Fibroblast of villous mesenchyme (primary cell): ENCODE measurements around the gene RFX3. TPM values are rescaled to one million over a fixed set of nuclear protein-coding genes. Genes with fewer than 3 reads are reported as not detected.

Experiments
- DNase-seq: peaks from one replicate; pipeline ENCODE4 v3.0.0-alpha.2; 2010; ENCODE audit warnings: low read depth
- H3K4me3 ChIP-seq: 2 replicates; pipeline ENCODE4 v1.5.1; 2011; ENCODE audit warnings: low read depth, mild to moderate bottlenecking, low read length
- total RNA-seq: library from RNA; depleted of rRNA; stranded (reverse); fragments of >200 nt; gene quantifications from 2 replicates; pipeline ENCODE4 v1.2.3, GENCODE V29; 2012
- TF ChIP-seq, protein P1 (sequence below): IDR thresholded peaks from 2 replicates; pipeline ENCODE4 v1.5.1; 2012; ENCODE audit warnings: low read depth, mild to moderate bottlenecking, low read length; ENCODE audit not compliant: insufficient read depth

Gene RFX3
- total RNA-seq, 1 donor: 3.5 TPM

- H3K4me3 ChIP-seq: no peak overlapping the region
- TF ChIP-seq, protein P1, sequence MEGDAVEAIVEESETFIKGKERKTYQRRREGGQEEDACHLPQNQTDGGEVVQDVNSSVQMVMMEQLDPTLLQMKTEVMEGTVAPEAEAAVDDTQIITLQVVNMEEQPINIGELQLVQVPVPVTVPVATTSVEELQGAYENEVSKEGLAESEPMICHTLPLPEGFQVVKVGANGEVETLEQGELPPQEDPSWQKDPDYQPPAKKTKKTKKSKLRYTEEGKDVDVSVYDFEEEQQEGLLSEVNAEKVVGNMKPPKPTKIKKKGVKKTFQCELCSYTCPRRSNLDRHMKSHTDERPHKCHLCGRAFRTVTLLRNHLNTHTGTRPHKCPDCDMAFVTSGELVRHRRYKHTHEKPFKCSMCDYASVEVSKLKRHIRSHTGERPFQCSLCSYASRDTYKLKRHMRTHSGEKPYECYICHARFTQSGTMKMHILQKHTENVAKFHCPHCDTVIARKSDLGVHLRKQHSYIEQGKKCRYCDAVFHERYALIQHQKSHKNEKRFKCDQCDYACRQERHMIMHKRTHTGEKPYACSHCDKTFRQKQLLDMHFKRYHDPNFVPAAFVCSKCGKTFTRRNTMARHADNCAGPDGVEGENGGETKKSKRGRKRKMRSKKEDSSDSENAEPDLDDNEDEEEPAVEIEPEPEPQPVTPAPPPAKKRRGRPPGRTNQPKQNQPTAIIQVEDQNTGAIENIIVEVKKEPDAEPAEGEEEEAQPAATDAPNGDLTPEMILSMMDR: no peak
- DNase-seq: no peak
Observed at GRCh38 chr9:3370715-3371114, 155.1 kb downstream of the RFX3 start.

- H3K4me3 ChIP-seq: no peak overlapping the region
- DNase-seq: no peak
- TF ChIP-seq, protein P1: no peak
Observed at GRCh38 chr9:3367185-3367584, 158.6 kb downstream of the RFX3 start.

- DNase-seq: no peak
- TF ChIP-seq, protein P1: no peak
- no peak overlapping the region for H3K4me3 ChIP-seq
Observed at GRCh38 chr9:3361689-3362392, 164.0 kb downstream of the RFX3 start.

DNA sequence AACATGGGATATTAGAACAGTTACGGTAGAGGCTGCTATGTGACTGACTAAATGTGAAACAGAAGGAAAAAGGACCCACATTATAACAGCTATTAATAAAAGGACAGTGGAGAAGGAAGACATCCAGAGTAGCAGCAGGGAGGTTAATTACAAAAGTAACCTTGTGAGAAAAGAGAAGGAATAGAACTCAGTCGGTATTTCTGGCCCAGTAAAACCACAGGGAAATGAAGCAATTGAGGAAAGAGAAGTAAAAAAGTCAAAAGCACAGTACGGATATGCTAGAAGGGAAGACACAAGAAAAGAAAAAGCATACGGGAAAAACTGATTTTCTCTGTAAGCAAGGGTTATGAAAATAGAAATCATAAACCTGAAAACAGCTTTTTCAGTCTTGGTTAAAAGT, 164.7 kb downstream of the RFX3 start:
- no peak overlapping the region for H3K4me3 ChIP-seq
- no peak for DNase-seq
- TF ChIP-seq, protein P1: no peak

GRCh38 chr9:3360245-3360644, 165.6 kb downstream of the RFX3 start:
- TF ChIP-seq, protein P1: no peak
- H3K4me3 ChIP-seq: no peak overlapping the region
- DNase-seq: no peak

- TF ChIP-seq, protein P1: no peak
- no peak overlapping the region for H3K4me3 ChIP-seq
- DNase-seq: no peak
Observed at GRCh38 chr9:3359778-3360177, 166.0 kb downstream of the RFX3 start.
